CD14-positive monocyte (primary cell): ENCODE measurements around the gene RAVER1. TPM values are rescaled to one million over a fixed set of nuclear protein-coding genes. Genes with fewer than 3 reads are reported as not detected.
A peak's percentile ranks its signal among the peaks of the same experiment; 100 is the strongest.

Experiments used
- DNase-seq, 3 donors: peaks; one replicate each; pipeline ENCODE4 v3.0.0-alpha.2; 2011 to 2022
- H2AFZ ChIP-seq: 2 replicates; pipeline ENCODE4 v1.6.0; 2012; ENCODE audit warnings: mild to moderate bottlenecking, low read depth, low read length, inconsistent platforms; ENCODE audit not compliant: insufficient read depth, poor library complexity, severe bottlenecking
- H3K27ac ChIP-seq, 2 donors: 1 replicate in 1 of 2; 2 replicates in 1 of 2; pipeline ENCODE4 v1.5.1; 2012 to 2013; ENCODE audit warnings: low read length in 2 of 2, control low read depth in 1 of 2, inconsistent platforms in 1 of 2, low read depth in 1 of 2, mild to moderate bottlenecking in 1 of 2
- H3K27me3 ChIP-seq, 2 donors: one replicate each; pipeline versions ENCODE4 v1.6.0 to v1.6.1; 2011 to 2013; ENCODE audit warnings: low read length in 2 of 2; ENCODE audit not compliant: control insufficient read depth in 2 of 2, insufficient read depth in 2 of 2
- H3K36me3 ChIP-seq, 2 donors: replicated peaks in 1 of 2; 1 replicate in 1 of 2; 2 replicates in 1 of 2; pipeline versions ENCODE4 v1.5.1 to v1.6.1; 2012 to 2013; ENCODE audit warnings: low read length in 2 of 2, control low read depth in 1 of 2, inconsistent platforms in 1 of 2, mild to moderate bottlenecking in 1 of 2; ENCODE audit not compliant: insufficient read depth in 2 of 2, control insufficient read depth in 1 of 2
- H3K4me1 ChIP-seq, 2 donors: 1 replicate in 1 of 2; 2 replicates in 1 of 2; pipeline versions ENCODE4 v1.5.1 to v1.6.1; 2012 to 2013; ENCODE audit warnings: low read length in 2 of 2, control low read depth in 1 of 2, inconsistent platforms in 1 of 2, mild to moderate bottlenecking in 1 of 2, moderate library complexity in 1 of 2; ENCODE audit not compliant: insufficient read depth in 2 of 2, control insufficient read depth in 1 of 2
- H3K4me2 ChIP-seq: replicated peaks from 2 replicates; pipeline ENCODE3; 2012; ENCODE audit warnings: low read length, moderate library complexity, mild to moderate bottlenecking; ENCODE audit not compliant: poor library complexity, severe bottlenecking; ENCODE audit errors: extremely low read depth
- H3K4me3 ChIP-seq, 3 experiments: fragments of 200-600 bp in 1 of 3; sonication (generic) in 1 of 3; replicated peaks in 1 of 3; 1 replicate in 2 of 3; 2 replicates in 1 of 3; pipeline ENCODE4 v1.5.1; 2011 to 2013; ENCODE audit warnings: low read length in 3 of 3, mild to moderate bottlenecking in 3 of 3, control low read depth in 2 of 3, low read depth in 2 of 3, inconsistent platforms in 1 of 3, moderate library complexity in 1 of 3
- H3K79me2 ChIP-seq: 2 replicates; pipeline ENCODE4 v1.6.0; 2012; ENCODE audit warnings: mild to moderate bottlenecking, control low read depth, inconsistent platforms, low read length, moderate library complexity; ENCODE audit not compliant: insufficient read depth
- H3K9ac ChIP-seq: 2 replicates; pipeline ENCODE4 v1.6.0; 2017; ENCODE audit warnings: low read length, mild to moderate bottlenecking; ENCODE audit not compliant: insufficient read depth, poor library complexity, severe bottlenecking
- H3K9me3 ChIP-seq, 2 donors: replicated peaks in 1 of 2; 1 replicate in 1 of 2; 2 replicates in 1 of 2; pipeline versions ENCODE4 v1.5.1 to v1.6.1; 2012 to 2013; ENCODE audit warnings: low read length in 2 of 2, control low read depth in 1 of 2; ENCODE audit not compliant: control insufficient read depth in 1 of 2, insufficient read depth in 1 of 2
- H4K20me1 ChIP-seq: 2 replicates; pipeline ENCODE4 v1.6.0; 2012; ENCODE audit warnings: mild to moderate bottlenecking, low read length, control low read depth, moderate library complexity; ENCODE audit not compliant: insufficient read depth
- H3K27ac Mint-ChIP-seq, 7 donors: one replicate each; pipeline ENCODE4 v1.8.0; 2020; ENCODE audit warnings: mild to moderate bottlenecking in 7 of 7, mixed read lengths in 7 of 7, moderate library complexity in 6 of 7, inconsistent platforms in 2 of 7
- H3K27me3 Mint-ChIP-seq, 3 donors: one replicate each; pipeline ENCODE4 v1.8.0; 2021 to 2022; ENCODE audit warnings: low read depth in 3 of 3, mild to moderate bottlenecking in 3 of 3, mixed read lengths in 3 of 3, moderate library complexity in 3 of 3, inconsistent platforms in 1 of 3
- H3K36me3 Mint-ChIP-seq, 2 donors: one replicate each; pipeline ENCODE4 v1.8.0; 2020; ENCODE audit warnings: mixed read lengths in 2 of 2, inconsistent platforms in 1 of 2, mild to moderate bottlenecking in 1 of 2
- H3K4me1 Mint-ChIP-seq: one replicate; pipeline ENCODE4 v1.8.0; 2020; ENCODE audit warnings: mild to moderate bottlenecking, mixed read lengths
- H3K4me3 Mint-ChIP-seq, 2 donors: one replicate each; pipeline ENCODE4 v1.8.0; 2020; ENCODE audit warnings: mild to moderate bottlenecking in 2 of 2, mixed read lengths in 2 of 2, moderate library complexity in 1 of 2
- H3K9me3 Mint-ChIP-seq, 7 donors: one replicate each; pipeline ENCODE4 v1.8.0; 2020 to 2022; ENCODE audit warnings: mixed read lengths in 7 of 7, mild to moderate bottlenecking in 6 of 7, moderate library complexity in 6 of 7, inconsistent platforms in 2 of 7
- WGBS: methylation state at CpG from one replicate; pipeline ENCODE4 v1.1.5; 2013; ENCODE audit warnings: missing lambda C conversion rate; ENCODE audit not compliant: insufficient coverage; 5-methylcytosine and 5-hydroxymethylcytosine counted together
- intact Hi-C, 2 donors: fragments of 100-400 bp; cut with micrococcal nuclease; formaldehyde crosslinking; loops; one replicate each; pipeline versions ENCODE4 v1.15.0 to v1.15.1; 2023
- polyA plus RNA-seq, 3 donors: library from polyadenylated mRNA; depleted of rRNA in 1 of 3; unstranded in 2 of 3; stranded (reverse) in 1 of 3; fragments of 300-500 nt in 2 of 3; fragments of >200 nt in 1 of 3; fragmentation: Illumina TruSeq in 2 of 3; gene quantifications; 1 replicate in 2 of 3; 2 replicates in 1 of 3; pipeline ENCODE4 v1.2.3, GENCODE V29; 2012 to 2021
- TF ChIP-seq, protein P1 (sequence below): fragments of 200-600 bp; IDR thresholded peaks from one replicate; pipeline ENCODE4 v1.8.0; 2022; ENCODE audit warnings: antibody characterized with exemption, mild to moderate bottlenecking

RAVER1 gene
- polyA plus RNA-seq, 3 donors, result 6.0 to 20.7 (median 9.0) TPM

DNA sequence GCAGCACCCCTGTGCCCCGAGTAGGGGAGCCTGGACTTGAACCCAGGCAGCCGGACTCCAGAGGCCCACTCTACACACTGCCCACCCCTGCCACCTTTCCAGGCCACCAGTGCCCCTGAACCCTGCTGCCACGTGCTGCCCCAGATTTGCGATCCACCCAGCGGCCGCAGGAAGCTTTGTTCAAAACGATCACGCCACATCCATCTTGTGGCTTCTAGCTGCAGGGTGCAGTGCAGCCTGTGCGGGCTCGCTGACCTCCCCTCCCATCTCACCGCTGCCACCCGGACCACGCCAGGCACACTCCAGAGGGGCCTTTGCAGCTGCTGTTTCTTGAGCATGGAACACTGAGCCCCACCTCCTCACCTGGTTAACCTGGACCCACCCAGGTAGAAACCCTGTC is 3.8 kb downstream of the RAVER1 start:
- Mint-ChIP-seq H3K27me3 (peaks cover 0 to 1% (median 0%) of the 10 kb centered on the region in 3 donors), H3K9me3 (no peaks in the 10 kb centered on the region), H3K27ac (no peak overlapping the region), H3K4me3 (no peak overlapping the region), H3K36me3 (peaks cover 48 to 68% of the 10 kb centered on the region in 2 donors), H3K4me1 (peaks cover 21% of the 10 kb centered on the region)
- Histone ChIP-seq H3K4me1 (peaks cover 21 to 25% of the 10 kb centered on the region in 2 donors), H3K4me2 (no peak overlapping the region), H3K27ac (no peak overlapping the region), H3K9ac (no peak overlapping the region), H3K79me2 (peaks cover 76% of the 10 kb centered on the region), H3K9me3 (no peaks in the 10 kb centered on the region), H4K20me1 (peaks cover 61% of the 10 kb centered on the region), H3K27me3 (no peaks in the 10 kb centered on the region), H3K36me3 (peaks cover 63 to 67% of the 10 kb centered on the region in 2 donors), H2AFZ (no peak overlapping the region), H3K4me3 (no peak overlapping the region)
- TF ChIP-seq, protein P1, sequence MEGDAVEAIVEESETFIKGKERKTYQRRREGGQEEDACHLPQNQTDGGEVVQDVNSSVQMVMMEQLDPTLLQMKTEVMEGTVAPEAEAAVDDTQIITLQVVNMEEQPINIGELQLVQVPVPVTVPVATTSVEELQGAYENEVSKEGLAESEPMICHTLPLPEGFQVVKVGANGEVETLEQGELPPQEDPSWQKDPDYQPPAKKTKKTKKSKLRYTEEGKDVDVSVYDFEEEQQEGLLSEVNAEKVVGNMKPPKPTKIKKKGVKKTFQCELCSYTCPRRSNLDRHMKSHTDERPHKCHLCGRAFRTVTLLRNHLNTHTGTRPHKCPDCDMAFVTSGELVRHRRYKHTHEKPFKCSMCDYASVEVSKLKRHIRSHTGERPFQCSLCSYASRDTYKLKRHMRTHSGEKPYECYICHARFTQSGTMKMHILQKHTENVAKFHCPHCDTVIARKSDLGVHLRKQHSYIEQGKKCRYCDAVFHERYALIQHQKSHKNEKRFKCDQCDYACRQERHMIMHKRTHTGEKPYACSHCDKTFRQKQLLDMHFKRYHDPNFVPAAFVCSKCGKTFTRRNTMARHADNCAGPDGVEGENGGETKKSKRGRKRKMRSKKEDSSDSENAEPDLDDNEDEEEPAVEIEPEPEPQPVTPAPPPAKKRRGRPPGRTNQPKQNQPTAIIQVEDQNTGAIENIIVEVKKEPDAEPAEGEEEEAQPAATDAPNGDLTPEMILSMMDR, result no peak
- intact Hi-C loops, result no loop called here
- WGBS, result 94% methylated on average over 13 of the region's 13 CpGs
- DNase-seq, result no peak

DNA sequence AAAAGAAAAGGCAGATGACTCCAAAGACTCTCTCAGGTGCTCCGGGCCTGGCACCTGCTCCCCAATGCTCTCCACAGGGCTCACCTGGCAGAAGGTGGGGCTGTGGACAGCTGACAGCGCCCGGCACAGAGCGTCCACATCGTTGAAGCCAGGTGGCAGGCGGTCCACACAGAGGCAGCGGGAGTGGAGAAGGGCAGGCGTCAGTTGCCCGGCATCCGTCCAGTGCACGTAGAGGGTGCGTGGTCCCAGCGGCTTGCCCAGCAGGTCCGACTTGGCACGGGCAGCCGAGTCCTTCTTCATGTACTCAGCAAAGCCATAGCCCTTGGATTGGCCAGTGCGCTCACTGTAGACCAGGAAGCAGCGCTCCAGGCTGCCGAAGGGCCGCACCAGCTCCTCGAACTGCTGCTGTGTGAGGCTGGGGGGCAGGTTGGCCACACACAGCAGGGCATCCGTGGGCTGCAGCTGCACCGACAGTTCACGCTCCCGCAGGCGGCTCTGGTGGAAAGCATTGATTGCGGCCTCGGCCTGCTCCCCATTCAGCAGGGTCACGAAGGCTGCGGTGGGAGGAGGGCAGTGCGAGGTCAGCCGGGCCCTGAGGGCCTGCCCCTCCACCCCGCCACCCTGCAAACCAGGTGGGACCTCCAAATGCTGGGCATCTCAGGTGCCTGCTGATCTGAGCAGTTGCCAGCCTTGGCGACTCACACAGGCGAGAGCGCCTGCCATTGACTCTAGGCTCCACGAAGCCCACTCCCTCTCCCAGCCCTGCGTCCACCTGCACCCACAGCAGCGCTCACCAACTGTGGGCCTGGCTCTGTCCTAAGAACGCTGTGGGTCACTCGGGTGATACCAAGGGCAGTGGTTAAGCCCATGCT is 4.5 kb downstream of the RAVER1 start:
- peaks cover 14 to 17% of the 10 kb centered on the region in 2 donors for H3K4me1 ChIP-seq
- intact Hi-C loops, result no loop called here
- H3K9me3 Mint-ChIP-seq, result no peaks in the 10 kb centered on the region
- peak overlapping the region in 2 of 7 donors; percentile 40 to 46 for H3K27ac Mint-ChIP-seq
- H3K36me3 ChIP-seq, result peaks cover 68 to 69% of the 10 kb centered on the region in 2 donors
- H3K27me3 ChIP-seq, result no peaks in the 10 kb centered on the region
- DNase-seq, result no peak
- H3K4me1 Mint-ChIP-seq, result peaks cover 15% of the 10 kb centered on the region
- H3K36me3 Mint-ChIP-seq, result peaks cover 49 to 70% of the 10 kb centered on the region in 2 donors
- H3K79me2 ChIP-seq, result peaks cover 68% of the 10 kb centered on the region
- 98% methylated on average over 41 of the region's 41 CpGs for WGBS
- no peak overlapping the region for H3K4me2 ChIP-seq
- peaks cover 53% of the 10 kb centered on the region for H4K20me1 ChIP-seq
- no peak overlapping the region for H3K4me3 Mint-ChIP-seq
- no peak overlapping the region for H3K9ac ChIP-seq
- H3K4me3 ChIP-seq, result no peak overlapping the region
- H3K27me3 Mint-ChIP-seq, result peaks cover 0 to 1% (median 0%) of the 10 kb centered on the region in 3 donors
- H2AFZ ChIP-seq, result no peak overlapping the region
- no peak overlapping the region for H3K27ac ChIP-seq
- H3K9me3 ChIP-seq, result no peaks in the 10 kb centered on the region
- TF ChIP-seq, protein P1, result no peak
